Esophagus muscularis mucosa (tissue), 4 donors: Measurements from ENCODE around the gene ASPSCR1. TPM values are rescaled to one million over a fixed set of nuclear protein-coding genes. Genes with fewer than 3 reads are reported as not detected.
A peak's percentile ranks its signal among the peaks of the same experiment; 100 is the strongest.

Source experiments
- DNase-seq: peaks from one replicate; pipeline ENCODE4 v3.0.0-alpha.2; 2017; ENCODE audit errors: extremely low spot score
- H3K27ac ChIP-seq, 4 donors: fragments of 200-600 bp; sonication (generic); replicated peaks in 1 of 4; 1 replicate in 3 of 4; 2 replicates in 1 of 4; pipeline ENCODE4 v1.5.1; 2016 to 2019; ENCODE audit warnings: mild to moderate bottlenecking in 1 of 4
- H3K27me3 ChIP-seq, 4 donors: fragments of 200-600 bp; sonication (generic); one replicate each; pipeline versions ENCODE4 v1.5.1 to v1.6.0; 2016 to 2019
- H3K36me3 ChIP-seq, 4 donors: fragments of 200-600 bp; sonication (generic); one replicate each; pipeline ENCODE4 v1.5.1; 2016 to 2019
- H3K4me1 ChIP-seq, 4 donors: fragments of 200-600 bp; sonication (generic); one replicate each; pipeline ENCODE4 v1.5.1; 2016 to 2019
- H3K4me3 ChIP-seq, 4 donors: fragments of 200-600 bp; sonication (generic); 1 replicate in 2 of 4; 2 replicates in 2 of 4; pipeline ENCODE4 v1.5.1; 2016 to 2019; ENCODE audit warnings: mild to moderate bottlenecking in 4 of 4, moderate library complexity in 1 of 4
- H3K9me3 ChIP-seq, 4 donors: fragments of 200-600 bp; sonication (generic); 1 replicate in 3 of 4; 2 replicates in 1 of 4; pipeline ENCODE4 v1.5.1; 2016 to 2019
- CTCF ChIP-seq, 3 experiments: fragments of 200-600 bp in 2 of 3; fragments of 450-650 bp in 1 of 3; sonication (generic) in 2 of 3; IDR thresholded peaks; one replicate each; pipeline ENCODE4 v1.5.1; 2017 to 2019; ENCODE audit warnings: antibody characterized with exemption in 3 of 3, mild to moderate bottlenecking in 2 of 3, moderate library complexity in 1 of 3
- EP300 ChIP-seq: sonication (generic); formaldehyde crosslinking; IDR thresholded peaks from one replicate; pipeline ENCODE4 v1.6.1; 2017; ENCODE audit warnings: antibody characterized with exemption
- POLR2A ChIP-seq: fragments of 450-650 bp; IDR thresholded peaks from one replicate; pipeline ENCODE4 v1.6.1; 2017; ENCODE audit warnings: antibody characterized with exemption, moderate library complexity, mild to moderate bottlenecking, low read depth
- POLR2AphosphoS5 ChIP-seq, 2 donors: sonication (generic); formaldehyde crosslinking; IDR thresholded peaks; one replicate each; pipeline ENCODE4 v1.6.1; 2017; ENCODE audit warnings: antibody characterized with exemption in 2 of 2
- WGBS: methylation state at CpG from one replicate; pipeline ENCODE4 v1.1.5; 2018; 5-methylcytosine and 5-hydroxymethylcytosine counted together
- intact Hi-C: fragments of 100-400 bp; cut with DNase I; formaldehyde crosslinking; loops from one replicate; pipeline ENCODE4 v1.15.1; 2023
- total RNA-seq, 4 donors: library from RNA; depleted of rRNA; stranded (reverse); fragments of >200 nt; gene quantifications; one replicate each; pipeline versions ENCODE4 v1.1.0 to v1.2.1, GENCODE V29; 2016

ASPSCR1 gene
- total RNA-seq, 4 donors from 2014 or later = 15.9 to 18.4 (median 17.3) TPM

- DNase-seq = no peak
- Histone ChIP-seq H3K36me3 (peaks cover 22 to 64% (median 61%) of the 10 kb centered on the region in 4 donors), H3K27me3 (no peaks in the 10 kb centered on the region), H3K4me1 (peaks cover 25 to 33% (median 28%) of the 10 kb centered on the region in 4 donors), H3K9me3 (no peaks in the 10 kb centered on the region), H3K4me3 (no peak overlapping the region), H3K27ac (no peak overlapping the region)
- intact Hi-C loops = no loop called here
- no CpG with 5 or more reads among the region's 9 CpGs for WGBS
- TF ChIP-seq CTCF (IDR thresholded peaks at IDR 0.05) (no peak), POLR2AphosphoS5 (IDR thresholded peaks at IDR 0.05) (no peak), EP300 (no peak), POLR2A (no peak)
These were observed 85.5 kb downstream of the ASPSCR1 start for GRCh38 chr17:82062984-82063368.

- Histone ChIP-seq H3K27me3 (no peaks in the 10 kb centered on the region), H3K4me1 (peaks cover 25 to 33% (median 28%) of the 10 kb centered on the region in 4 donors), H3K36me3 (peaks cover 22 to 57% (median 54%) of the 10 kb centered on the region in 4 donors), H3K4me3 (peak overlapping the region in 1 of 4 donors; percentile 90), H3K9me3 (no peaks in the 10 kb centered on the region), H3K27ac (no peak overlapping the region)
- intact Hi-C loops = no loop called here
- no peak for DNase-seq
- no peak for TF ChIP-seq POLR2A
- no peak for TF ChIP-seq EP300
- no peak for TF ChIP-seq CTCF (IDR thresholded peaks at IDR 0.05)
- TF ChIP-seq POLR2AphosphoS5 (IDR thresholded peaks at IDR 0.05) = no peak
- 76% methylated on average over 14 of the region's 20 CpGs for WGBS
These were observed 86.3 kb downstream of the ASPSCR1 start for GRCh38 chr17:82063424-82064415.

- Histone ChIP-seq H3K36me3 (peaks cover 17 to 48% (median 45%) of the 10 kb centered on the region in 4 donors), H3K9me3 (no peaks in the 10 kb centered on the region), H3K27me3 (no peaks in the 10 kb centered on the region), H3K27ac (peak overlapping the region; percentile 79 to 91 (median 88)), H3K4me1 (peaks cover 25 to 33% (median 28%) of the 10 kb centered on the region in 4 donors), H3K4me3 (peak overlapping the region; percentile 80 to 90 (median 86))
- no peak for DNase-seq
- intact Hi-C loops = no loop called here
- TF ChIP-seq CTCF (IDR thresholded peaks at IDR 0.05) = no peak
- no peak for TF ChIP-seq POLR2AphosphoS5 (IDR thresholded peaks at IDR 0.05)
- no peak for TF ChIP-seq EP300
- TF ChIP-seq POLR2A = no peak
- WGBS = 43% methylated on average over 22 of the region's 36 CpGs
These were observed 87.2 kb downstream of the ASPSCR1 start for GRCh38 chr17:82064433-82065192.

GRCh38 chr17:82065193-82065637 lies 87.8 kb downstream of the ASPSCR1 start:
- intact Hi-C loops = no loop called here
- Histone ChIP-seq H3K27me3 (no peaks in the 10 kb centered on the region), H3K4me1 (peaks cover 25 to 33% (median 28%) of the 10 kb centered on the region in 4 donors), H3K9me3 (no peaks in the 10 kb centered on the region), H3K36me3 (peaks cover 16 to 42% (median 39%) of the 10 kb centered on the region in 4 donors), H3K27ac (peak overlapping the region; percentile 79 to 91 (median 88)), H3K4me3 (peak overlapping the region; percentile 80 to 90 (median 86))
- no peak for TF ChIP-seq EP300
- TF ChIP-seq CTCF (IDR thresholded peaks at IDR 0.05) = no peak
- TF ChIP-seq POLR2A = no peak
- no peak for TF ChIP-seq POLR2AphosphoS5 (IDR thresholded peaks at IDR 0.05)
- no peak for DNase-seq
- 5% methylated on average over 8 of the region's 47 CpGs for WGBS
